OCI-LY1 (cell line): ENCODE data around the gene TNS1.
A peak's percentile ranks its signal among the peaks of the same experiment; 100 is the strongest.
"Not testable (repeated sequence)": the region's sequence is repeated elsewhere in the genome, so short reads cannot be mapped to it uniquely, and the experiment has no call there.

Experiments
- H2AFZ ChIP-seq: fragments of 200-600 bp; sonication (generic), shearing (Covaris generic); 2 replicates; pipeline ENCODE4 v1.6.0; 2014; ENCODE audit warnings: antibody characterized with exemption, mild to moderate bottlenecking, low read length
- H3F3A ChIP-seq: fragments of 200-600 bp; sonication (generic), shearing (Covaris generic); 2 replicates; pipeline ENCODE4 v1.6.0; 2014; ENCODE audit warnings: mild to moderate bottlenecking, antibody characterized with exemption, low read length, moderate library complexity; ENCODE audit not compliant: insufficient read depth
- H3K27ac ChIP-seq: fragments of 200-600 bp; sonication (generic); 2 replicates; pipeline ENCODE4 v1.5.1; 2014; ENCODE audit warnings: low read length, mixed run types, mild to moderate bottlenecking, low read depth; ENCODE audit not compliant: poor library complexity, severe bottlenecking
- H3K27me3 ChIP-seq: fragments of 200-600 bp; sonication (generic); 2 replicates; pipeline ENCODE4 v1.6.0; 2014; ENCODE audit warnings: antibody characterized with exemption, mild to moderate bottlenecking, low read length, moderate library complexity; ENCODE audit not compliant: insufficient read depth
- H3K36me3 ChIP-seq: fragments of 200-600 bp; sonication (generic); 2 replicates; pipeline ENCODE4 v1.6.1; 2014; ENCODE audit warnings: mild to moderate bottlenecking, antibody characterized with exemption, low read length, moderate library complexity, mixed read lengths; ENCODE audit not compliant: insufficient read depth
- H3K4me1 ChIP-seq: fragments of 200-600 bp; sonication (generic); 2 replicates; pipeline ENCODE4 v1.5.1; 2014; ENCODE audit warnings: mild to moderate bottlenecking, low read length, moderate library complexity; ENCODE audit not compliant: insufficient read depth, severe bottlenecking
- H3K4me2 ChIP-seq: fragments of 200-600 bp; sonication (generic), shearing (Covaris generic); 2 replicates; pipeline ENCODE4 v1.6.1; 2014; ENCODE audit warnings: low read length
- H3K4me3 ChIP-seq: fragments of 200-600 bp; sonication (generic); 2 replicates; pipeline ENCODE4 v1.5.1; 2014; ENCODE audit warnings: low read length, low read depth, mild to moderate bottlenecking, mixed read lengths; ENCODE audit not compliant: poor library complexity, severe bottlenecking
- H3K79me2 ChIP-seq: fragments of 200-600 bp; shearing (Covaris generic); 2 replicates; pipeline ENCODE4 v1.6.1; 2016; ENCODE audit warnings: mixed run types, low read length, mixed read lengths; ENCODE audit not compliant: insufficient read depth
- H3K9ac ChIP-seq: fragments of 200-600 bp; sonication (generic), shearing (Covaris generic); 2 replicates; pipeline ENCODE4 v1.6.1; 2014; ENCODE audit warnings: mild to moderate bottlenecking, low read length, mixed read lengths
- H3K9me2 ChIP-seq: fragments of 200-600 bp; sonication (generic), shearing (Covaris generic); 2 replicates; pipeline ENCODE4 v1.6.1; 2014; ENCODE audit warnings: low read depth, mild to moderate bottlenecking, low read length, mixed read lengths
- H3K9me3 ChIP-seq: fragments of 200-600 bp; shearing (Covaris generic); 2 replicates; pipeline ENCODE4 v1.6.1; 2014; ENCODE audit warnings: low read length, mixed read lengths
- H4K20me1 ChIP-seq: fragments of 200-600 bp; sonication (generic), shearing (Covaris generic); 2 replicates; pipeline ENCODE4 v1.6.0; 2016; ENCODE audit warnings: mild to moderate bottlenecking, low read length; ENCODE audit not compliant: insufficient read depth
- EZH2 ChIP-seq: fragments of 200-600 bp; sonication (generic), shearing (Covaris generic); IDR thresholded peaks from 2 replicates; pipeline ENCODE4 v1.8.0; 2017; ENCODE audit warnings: borderline replicate concordance, mixed run types, mild to moderate bottlenecking, antibody characterized with exemption, low read length, moderate library complexity, mixed read lengths
- TF ChIP-seq, protein P1 (sequence below): fragments of 200-600 bp; sonication (generic), shearing (Covaris generic); IDR thresholded peaks from 2 replicates; pipeline ENCODE4 v1.5.1; 2017; ENCODE audit warnings: mild to moderate bottlenecking, antibody characterized with exemption, low read length, moderate library complexity, mixed read lengths

The TNS1 gene

DNA sequence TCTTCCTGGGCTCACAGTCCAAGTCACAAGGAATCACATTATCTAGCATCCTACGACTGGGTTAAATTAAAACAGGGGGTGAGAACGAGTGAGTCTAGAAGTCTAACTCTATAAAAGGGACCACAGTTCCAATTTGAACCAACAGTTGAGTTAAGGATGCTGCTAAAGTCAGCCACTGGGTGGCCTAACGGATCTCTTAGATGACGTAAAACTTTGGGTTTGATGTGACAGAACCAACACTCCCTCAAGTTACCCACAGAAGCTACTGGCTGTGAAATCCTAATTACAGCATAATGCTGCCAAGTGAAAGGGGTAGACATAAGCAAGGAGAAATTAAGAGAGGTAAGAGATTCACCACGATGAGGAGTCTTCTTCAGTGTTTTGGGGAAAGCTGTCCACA lies 33.6 kb upstream of the TNS1 start:
- Histone ChIP-seq H3K4me1 (no peaks in the 10 kb centered on the region), H3K4me2 (no peak overlapping the region), H3K27me3 (peaks cover 11% of the 10 kb centered on the region; the same call in 1 of the 2 replicates), H3K9me3 (no peaks in the 10 kb centered on the region), H3K27ac (no peak overlapping the region), H2AFZ (no peak overlapping the region), H3K4me3 (no peak overlapping the region), H3K79me2 (no peaks in the 10 kb centered on the region), H3K9ac (no peak overlapping the region), H3K9me2 (no peaks in the 10 kb centered on the region), H4K20me1 (no peaks in the 10 kb centered on the region), H3F3A (no peaks in the 10 kb centered on the region), H3K36me3 (no peaks in the 10 kb centered on the region)
- no peak for TF ChIP-seq EZH2
- TF ChIP-seq, protein P1, sequence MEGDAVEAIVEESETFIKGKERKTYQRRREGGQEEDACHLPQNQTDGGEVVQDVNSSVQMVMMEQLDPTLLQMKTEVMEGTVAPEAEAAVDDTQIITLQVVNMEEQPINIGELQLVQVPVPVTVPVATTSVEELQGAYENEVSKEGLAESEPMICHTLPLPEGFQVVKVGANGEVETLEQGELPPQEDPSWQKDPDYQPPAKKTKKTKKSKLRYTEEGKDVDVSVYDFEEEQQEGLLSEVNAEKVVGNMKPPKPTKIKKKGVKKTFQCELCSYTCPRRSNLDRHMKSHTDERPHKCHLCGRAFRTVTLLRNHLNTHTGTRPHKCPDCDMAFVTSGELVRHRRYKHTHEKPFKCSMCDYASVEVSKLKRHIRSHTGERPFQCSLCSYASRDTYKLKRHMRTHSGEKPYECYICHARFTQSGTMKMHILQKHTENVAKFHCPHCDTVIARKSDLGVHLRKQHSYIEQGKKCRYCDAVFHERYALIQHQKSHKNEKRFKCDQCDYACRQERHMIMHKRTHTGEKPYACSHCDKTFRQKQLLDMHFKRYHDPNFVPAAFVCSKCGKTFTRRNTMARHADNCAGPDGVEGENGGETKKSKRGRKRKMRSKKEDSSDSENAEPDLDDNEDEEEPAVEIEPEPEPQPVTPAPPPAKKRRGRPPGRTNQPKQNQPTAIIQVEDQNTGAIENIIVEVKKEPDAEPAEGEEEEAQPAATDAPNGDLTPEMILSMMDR = no peak; the same call in 1 of the 2 replicates

DNA sequence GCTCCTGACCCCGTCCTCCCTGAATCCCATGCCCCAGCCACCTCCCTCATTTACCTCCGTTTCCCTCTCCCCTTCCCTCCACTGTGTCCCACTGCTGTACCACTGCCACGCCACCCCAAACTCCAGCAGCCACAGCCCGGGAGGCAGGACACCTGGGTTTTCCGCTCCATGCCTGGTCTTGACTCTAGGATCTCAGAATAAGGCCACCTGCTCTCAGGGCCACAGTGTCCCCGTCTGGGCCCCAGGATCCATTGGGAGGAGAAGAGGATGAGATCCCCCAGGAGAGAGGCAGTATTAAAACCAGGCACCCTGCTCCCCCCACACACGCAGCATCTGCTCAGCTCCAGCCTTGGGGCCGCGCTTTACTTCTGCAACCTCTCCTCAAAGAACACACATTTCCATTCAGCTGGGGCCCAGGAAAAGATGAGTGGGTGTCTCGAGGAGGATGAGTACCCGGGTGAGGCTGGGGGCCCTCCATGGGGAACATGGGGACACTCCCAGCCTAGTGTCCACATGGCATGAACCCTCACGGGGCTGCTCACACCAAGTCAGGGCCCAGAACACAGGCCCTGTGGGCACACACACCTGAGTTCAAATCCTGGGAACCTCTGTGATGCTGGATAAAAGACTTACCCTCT lies 32.8 kb upstream of the TNS1 start:
- H4K20me1 ChIP-seq = no peaks in the 10 kb centered on the region
- no peak overlapping the region for H3K9ac ChIP-seq
- no peak overlapping the region for H2AFZ ChIP-seq
- no peak overlapping the region for H3K4me2 ChIP-seq
- H3K4me1 ChIP-seq = no peaks in the 10 kb centered on the region
- TF ChIP-seq, protein P1 = no peak
- no peak for TF ChIP-seq EZH2
- H3F3A ChIP-seq = no peaks in the 10 kb centered on the region
- H3K4me3 ChIP-seq = no peak overlapping the region
- no peak overlapping the region for H3K27ac ChIP-seq
- H3K9me2 ChIP-seq = no peaks in the 10 kb centered on the region
- peaks cover 11% of the 10 kb centered on the region; the same call in 1 of the 2 replicates for H3K27me3 ChIP-seq
- H3K79me2 ChIP-seq = no peaks in the 10 kb centered on the region
- H3K9me3 ChIP-seq = no peaks in the 10 kb centered on the region
- H3K36me3 ChIP-seq = no peaks in the 10 kb centered on the region

GRCh38 chr2:218034497-218035213 lies 31.9 kb upstream of the TNS1 start:
- H3F3A ChIP-seq, H3K4me2 ChIP-seq, H3K36me3 ChIP-seq, H3K79me2 ChIP-seq, H3K27ac ChIP-seq, H3K9me2 ChIP-seq, H3K4me3 ChIP-seq, H3K9ac ChIP-seq, H3K9me3 ChIP-seq, H3K4me1 ChIP-seq, H2AFZ ChIP-seq, H4K20me1 ChIP-seq: not testable (repeated sequence)
- H3K27me3 ChIP-seq = peaks cover 11% of the 10 kb centered on the region; the same call in 1 of the 2 replicates
- TF ChIP-seq, protein P1 = peak; percentile 60
